ENCODE results near the gene URM1. TPM values are rescaled to one million over a fixed set of nuclear protein-coding genes. Genes with fewer than 3 reads are reported as not detected.
"Not testable (repeated sequence)": the region's sequence is repeated elsewhere in the genome, so short reads cannot be mapped to it uniquely, and the experiment has no call there.

The URM1 gene
- total RNA-seq, 1 experiment from 2014 or later = 45.4 TPM

GRCh38 chr9:128337936-128338335, 33.2 kb upstream of the URM1 start:
- DNase-seq (ENCODE audit: low read depth, low spot score) (no peak), ATAC-seq (no peak)
- in situ Hi-C loops (cut with HindIII; ENCODE audit: low pct_unique_long_range_greater_than_20kb, low sequenced_read_pairs) = no loop called here
- no peaks in the 10 kb centered on the region for H3K27me3 ChIP-seq (ENCODE audit: control insufficient read depth, insufficient read depth, low read length)
- ChIA-PET CTCF (no interaction called here), POLR2A (no interaction called here)
- TF ChIP-seq SIN3A (IDR thresholded peaks at IDR 0.05; ENCODE audit: borderline replicate concordance, insufficient read depth, low read depth, low read length) (no peak), POLR2AphosphoS5 (IDR thresholded peaks at IDR 0.05; ENCODE audit: low read depth, low read length) (no peak), CTCF (IDR thresholded peaks at IDR 0.05) (no peak), TCF7L2 (IDR thresholded peaks at IDR 0.05; ENCODE audit: low read depth, low read length) (no peak), REST (IDR thresholded peaks at IDR 0.05; ENCODE audit: insufficient read depth in 1 of 2, low read depth in 2 of 2, low read length in 1 of 2) (no peak)
- H3K4me1 ChIP-seq (ENCODE audit: control insufficient read depth, insufficient read depth, low read length) = no peaks in the 10 kb centered on the region
- H3K9me3 ChIP-seq (ENCODE audit: control insufficient read depth, insufficient read depth, low read depth, low read length) = no peaks in the 10 kb centered on the region
- H3K4me3 ChIP-seq (ENCODE audit: low read depth in 2 of 2, low read length in 2 of 2) = no peak overlapping the region
- intact Hi-C loops (cut with micrococcal nuclease; ENCODE audit: unreplicated experiment) = no loop called here
- no peaks in the 10 kb centered on the region for H3K36me3 ChIP-seq (ENCODE audit: control insufficient read depth, insufficient read depth, low read length)
- no TSS peak for BruUV-seq (replicated peaks)
- H3K27ac ChIP-seq (ENCODE audit: low read length) = no peak overlapping the region

DNA sequence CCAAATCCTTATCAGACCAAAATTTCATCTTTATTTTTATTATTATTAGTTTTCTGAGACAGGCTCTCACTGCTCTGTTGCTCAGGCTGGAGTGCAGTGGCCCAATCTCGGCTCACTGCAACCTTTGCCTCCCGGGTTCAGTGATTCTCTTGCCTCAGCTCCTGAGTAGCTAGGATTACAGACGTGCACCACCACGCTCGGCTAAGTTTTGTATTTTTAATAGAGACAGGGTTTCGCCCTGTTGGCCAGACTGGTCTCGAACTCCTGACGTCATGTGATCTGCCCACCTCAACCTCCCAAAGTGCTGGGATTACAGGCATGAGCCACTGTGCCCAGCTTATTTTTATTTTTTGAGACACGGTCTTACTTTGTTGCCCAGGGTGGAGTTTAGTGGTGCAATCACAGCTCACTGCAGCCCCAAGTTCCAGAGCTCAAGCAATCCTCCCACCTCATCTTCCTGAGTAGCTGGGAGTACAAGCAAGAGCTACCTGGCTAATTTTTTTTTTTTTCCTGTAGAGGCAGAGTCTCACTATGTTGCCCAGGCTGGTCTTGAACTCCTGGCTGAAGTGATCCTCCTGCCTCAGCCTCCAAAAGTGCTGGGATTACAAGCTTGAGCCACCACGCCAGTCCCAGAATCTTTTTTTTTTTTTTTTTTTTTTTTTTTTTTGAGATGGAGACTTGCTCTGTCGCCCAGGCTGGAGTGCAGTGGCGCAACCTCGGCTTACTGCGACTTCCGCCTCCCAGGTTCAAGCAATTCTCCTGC, 32.1 kb upstream of the URM1 start:
- in situ Hi-C loops (cut with HindIII; ENCODE audit: low pct_unique_long_range_greater_than_20kb, low sequenced_read_pairs); intact Hi-C loops (cut with micrococcal nuclease; ENCODE audit: unreplicated experiment); H3K9me3 ChIP-seq (ENCODE audit: control insufficient read depth, insufficient read depth, low read depth, low read length); DNase-seq (ENCODE audit: low read depth, low spot score); ATAC-seq; BruUV-seq (replicated peaks); H3K4me1 ChIP-seq (ENCODE audit: control insufficient read depth, insufficient read depth, low read length); H3K36me3 ChIP-seq (ENCODE audit: control insufficient read depth, insufficient read depth, low read length); H3K27me3 ChIP-seq (ENCODE audit: control insufficient read depth, insufficient read depth, low read length): not testable (repeated sequence)
- POLR2A ChIA-PET = interaction anchor here (0.6 kb wide), 2 partner anchors 9 to 63 kb away, joined by 3 to 15 read pairs; partner anchors contain the start of genes GOLGA2 and SWI5
- peak overlapping the region in 1 of 2 experiments; percentile 59; a peak in 1 of 4 replicates for H3K4me3 ChIP-seq (ENCODE audit: low read depth in 2 of 2, low read length in 2 of 2)
- H3K27ac ChIP-seq (ENCODE audit: low read length) = peak overlapping the region; percentile 74; the same call in 1 of the 2 replicates
- CTCF ChIA-PET = interaction anchor here (0.6 kb wide), 1 partner anchor 361 kb away, joined by 3 read pairs; no protein-coding TSS in a partner anchor

Measured in Panc1 (cell line).